DND-41 (cell line): Measurements from ENCODE around the gene MAP2K2.

Experiments used
- ATAC-seq: fragments of 200-7000 bp; cut with Tn5 transposase; 3 replicates; pipeline ENCODE4 v1.9.1; 2021; ENCODE audit warnings: low read depth; ENCODE audit not compliant: insufficient read depth
- DNase-seq: peaks from one replicate; pipeline ENCODE4 v3.0.0-alpha.2; 2020
- H2AFZ ChIP-seq: 2 replicates; pipeline ENCODE4 v1.6.0; 2012; ENCODE audit warnings: low read depth, low read length
- H3K27ac ChIP-seq: 2 replicates; pipeline ENCODE4 v1.5.1; 2012; ENCODE audit warnings: low read length, inconsistent platforms
- H3K27me3 ChIP-seq: fragments of 200-600 bp; sonication (generic); 2 replicates; pipeline ENCODE4 v1.6.0; 2012; ENCODE audit warnings: low read length, mild to moderate bottlenecking, inconsistent platforms; ENCODE audit not compliant: insufficient read depth, poor library complexity
- H3K36me3 ChIP-seq: 2 replicates; pipeline ENCODE4 v1.5.1; 2012; ENCODE audit warnings: low read length, inconsistent platforms; ENCODE audit not compliant: insufficient read depth
- H3K4me1 ChIP-seq: 2 replicates; pipeline ENCODE4 v1.5.1; 2012; ENCODE audit warnings: mild to moderate bottlenecking, low read length; ENCODE audit not compliant: insufficient read depth
- H3K4me2 ChIP-seq: 2 replicates; pipeline ENCODE4 v1.6.0; 2012; ENCODE audit warnings: mild to moderate bottlenecking, moderate library complexity, low read length, inconsistent platforms; ENCODE audit not compliant: insufficient read depth
- H3K4me3 ChIP-seq, 2 experiments: fragments of 200-600 bp in 1 of 2; shearing (Covaris generic) in 1 of 2; 2 replicates each; pipeline ENCODE4 v1.5.1; 2012 to 2016; ENCODE audit warnings: inconsistent platforms in 2 of 2, low read length in 2 of 2, mild to moderate bottlenecking in 2 of 2, low read depth in 1 of 2, moderate library complexity in 1 of 2
- H3K79me2 ChIP-seq: 2 replicates; pipeline ENCODE4 v1.6.0; 2012; ENCODE audit warnings: low read length, inconsistent platforms; ENCODE audit not compliant: insufficient read depth
- H3K9ac ChIP-seq: 2 replicates; pipeline ENCODE4 v1.6.0; 2012; ENCODE audit warnings: low read depth, mild to moderate bottlenecking, inconsistent platforms, low read length, moderate library complexity
- H3K9me3 ChIP-seq: 2 replicates; pipeline ENCODE4 v1.5.1; 2012; ENCODE audit warnings: low read length, moderate library complexity, mild to moderate bottlenecking, inconsistent platforms; ENCODE audit not compliant: insufficient read depth, severe bottlenecking
- H4K20me1 ChIP-seq: 2 replicates; pipeline ENCODE4 v1.6.0; 2012; ENCODE audit warnings: low read length; ENCODE audit not compliant: insufficient read depth
- EZH2 ChIP-seq: IDR thresholded peaks from 3 replicates; pipeline ENCODE4 v1.6.1; 2012; ENCODE audit warnings: borderline replicate concordance, low read depth, mild to moderate bottlenecking, moderate library complexity, low read length, inconsistent platforms; ENCODE audit not compliant: severe bottlenecking
- TF ChIP-seq, protein P1 (sequence below): IDR thresholded peaks from 2 replicates; pipeline ENCODE4 v1.5.1; 2012; ENCODE audit warnings: borderline replicate concordance, low read length, moderate library complexity, mild to moderate bottlenecking; ENCODE audit not compliant: poor library complexity, severe bottlenecking; ENCODE audit errors: extremely low read depth

MAP2K2 gene

DNA sequence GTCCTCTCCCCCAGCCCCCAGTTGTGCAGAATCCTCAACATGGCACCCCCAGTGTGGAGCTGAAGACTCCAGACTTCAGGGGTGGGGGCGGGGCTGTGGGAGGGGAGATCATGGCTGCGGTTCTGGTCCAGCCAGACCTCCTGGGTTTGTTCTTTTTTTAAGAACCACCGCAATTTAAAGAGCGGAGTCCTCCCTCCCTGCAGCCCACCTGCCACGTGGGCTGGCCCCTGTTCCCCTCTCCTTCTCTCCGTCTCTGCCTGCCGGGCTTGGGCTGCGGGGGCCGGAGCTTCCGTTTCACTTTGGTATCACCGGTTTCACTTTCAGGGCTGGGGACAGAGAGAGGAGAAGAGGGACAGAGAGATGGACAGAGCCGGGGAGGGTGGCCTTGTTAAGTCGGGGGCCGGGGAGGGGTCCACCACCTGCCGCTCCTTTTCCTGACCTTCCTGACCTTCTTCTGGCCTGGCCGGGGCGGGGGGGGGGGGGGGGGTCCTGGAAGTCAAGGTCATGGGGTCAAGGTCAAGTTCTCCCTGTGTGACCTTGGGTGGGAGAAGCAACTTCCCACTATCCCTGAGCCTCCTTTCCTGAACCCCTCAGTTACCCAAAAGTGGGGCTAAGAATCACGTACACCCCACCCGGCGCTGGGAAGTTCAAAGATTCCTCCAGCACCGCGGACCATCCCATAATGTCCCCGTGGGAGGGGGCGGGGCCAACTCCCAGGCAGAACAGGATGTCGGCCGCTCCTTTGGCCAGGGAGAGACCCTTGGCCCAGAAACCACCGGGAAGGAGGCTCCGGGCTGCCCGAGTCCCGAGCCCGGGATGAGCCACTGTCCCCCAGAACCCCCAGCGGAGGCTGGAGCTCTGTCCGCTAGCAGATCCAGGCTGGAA lies 45.9 kb downstream of the MAP2K2 start:
- H2AFZ ChIP-seq, result peak overlapping the region; percentile 19; the same call in 1 of the 2 replicates
- H3K79me2 ChIP-seq, result no peaks in the 10 kb centered on the region
- peak; percentile 55 for DNase-seq
- no peak for TF ChIP-seq EZH2
- TF ChIP-seq, protein P1, sequence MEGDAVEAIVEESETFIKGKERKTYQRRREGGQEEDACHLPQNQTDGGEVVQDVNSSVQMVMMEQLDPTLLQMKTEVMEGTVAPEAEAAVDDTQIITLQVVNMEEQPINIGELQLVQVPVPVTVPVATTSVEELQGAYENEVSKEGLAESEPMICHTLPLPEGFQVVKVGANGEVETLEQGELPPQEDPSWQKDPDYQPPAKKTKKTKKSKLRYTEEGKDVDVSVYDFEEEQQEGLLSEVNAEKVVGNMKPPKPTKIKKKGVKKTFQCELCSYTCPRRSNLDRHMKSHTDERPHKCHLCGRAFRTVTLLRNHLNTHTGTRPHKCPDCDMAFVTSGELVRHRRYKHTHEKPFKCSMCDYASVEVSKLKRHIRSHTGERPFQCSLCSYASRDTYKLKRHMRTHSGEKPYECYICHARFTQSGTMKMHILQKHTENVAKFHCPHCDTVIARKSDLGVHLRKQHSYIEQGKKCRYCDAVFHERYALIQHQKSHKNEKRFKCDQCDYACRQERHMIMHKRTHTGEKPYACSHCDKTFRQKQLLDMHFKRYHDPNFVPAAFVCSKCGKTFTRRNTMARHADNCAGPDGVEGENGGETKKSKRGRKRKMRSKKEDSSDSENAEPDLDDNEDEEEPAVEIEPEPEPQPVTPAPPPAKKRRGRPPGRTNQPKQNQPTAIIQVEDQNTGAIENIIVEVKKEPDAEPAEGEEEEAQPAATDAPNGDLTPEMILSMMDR, result no peak
- H3K27ac ChIP-seq, result no peak overlapping the region
- peak overlapping the region; percentile 56 for H3K4me2 ChIP-seq
- no peaks in the 10 kb centered on the region for H3K36me3 ChIP-seq
- H3K9ac ChIP-seq, result peak overlapping the region; percentile 21; the same call in 1 of the 2 replicates
- ATAC-seq, result peak; percentile 70; the same call in 2 of the 3 replicates
- peaks cover 11% of the 10 kb centered on the region for H3K4me1 ChIP-seq
- no peaks in the 10 kb centered on the region for H4K20me1 ChIP-seq
- H3K4me3 ChIP-seq, result peak overlapping the region in 1 of 2 experiments; percentile 33; a peak in 1 of 4 replicates
- no peaks in the 10 kb centered on the region for H3K27me3 ChIP-seq
- H3K9me3 ChIP-seq, result no peaks in the 10 kb centered on the region

DNA sequence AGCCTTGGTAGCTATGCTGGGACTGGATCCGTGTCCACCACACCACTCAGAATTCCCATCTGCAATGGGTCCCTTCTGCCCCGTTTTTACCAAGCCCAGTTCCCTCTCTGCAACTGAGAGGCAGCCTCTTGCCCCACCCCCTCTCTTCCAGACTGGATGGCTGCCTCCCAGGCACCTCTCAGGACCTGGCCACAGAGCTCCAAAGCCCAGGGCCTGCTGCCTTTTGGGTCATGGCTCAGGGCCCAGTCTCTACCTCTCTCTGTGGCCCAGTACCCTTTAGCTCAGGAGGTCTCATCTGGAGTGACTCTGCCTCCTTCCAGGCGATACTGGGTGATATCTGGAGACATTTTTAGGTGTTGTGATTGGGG lies 46.9 kb downstream of the MAP2K2 start:
- Histone ChIP-seq H4K20me1 (no peaks in the 10 kb centered on the region), H3K4me3 (peak overlapping the region in 1 of 2 experiments; percentile 33; a peak in 1 of 4 replicates), H3K4me1 (peaks cover 11% of the 10 kb centered on the region), H3K4me2 (peak overlapping the region; percentile 56; the same call in 1 of the 2 replicates), H3K27me3 (no peaks in the 10 kb centered on the region), H2AFZ (0 out of 2 replicates have a peak overlapping the region, but pooled peaks have one; percentile 34), H3K9ac (peak overlapping the region; percentile 21; the same call in 1 of the 2 replicates), H3K9me3 (no peaks in the 10 kb centered on the region), H3K36me3 (no peaks in the 10 kb centered on the region), H3K27ac (no peak overlapping the region), H3K79me2 (no peaks in the 10 kb centered on the region)
- TF ChIP-seq EZH2, result no peak
- TF ChIP-seq, protein P1, result no peak
- ATAC-seq, result no peak
- DNase-seq, result no peak

DNA sequence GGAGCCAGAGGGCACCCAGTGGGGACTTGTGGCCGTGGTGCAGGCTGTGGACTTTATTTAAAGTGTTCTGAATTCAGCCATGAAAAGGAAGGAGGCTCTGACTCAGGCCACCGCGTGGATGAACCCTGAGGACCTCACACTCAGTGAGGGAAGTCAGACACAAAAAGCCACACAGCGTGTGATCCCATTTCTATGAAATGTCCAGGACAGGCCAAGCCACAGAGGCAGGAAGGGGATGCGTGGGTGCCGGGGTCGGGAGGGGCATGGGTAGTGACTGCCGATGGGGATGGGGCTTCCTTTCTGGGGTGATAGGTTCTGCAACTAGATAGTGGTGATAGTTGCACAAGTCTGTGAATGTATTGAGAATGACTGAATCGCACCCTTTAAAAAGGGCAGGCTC lies 48.5 kb downstream of the MAP2K2 start:
- Histone ChIP-seq H4K20me1 (no peaks in the 10 kb centered on the region), H3K4me3 (no peak overlapping the region), H3K9me3 (no peaks in the 10 kb centered on the region), H3K36me3 (no peaks in the 10 kb centered on the region), H2AFZ (no peak overlapping the region), H3K79me2 (no peaks in the 10 kb centered on the region), H3K27ac (no peak overlapping the region), H3K4me2 (no peak overlapping the region), H3K27me3 (no peaks in the 10 kb centered on the region), H3K4me1 (peaks cover 11% of the 10 kb centered on the region), H3K9ac (no peak overlapping the region)
- ATAC-seq (no peak), DNase-seq (no peak)
- TF ChIP-seq, protein P1, result no peak
- no peak for TF ChIP-seq EZH2
